ENCODE results near the gene ADARB2.

DNA sequence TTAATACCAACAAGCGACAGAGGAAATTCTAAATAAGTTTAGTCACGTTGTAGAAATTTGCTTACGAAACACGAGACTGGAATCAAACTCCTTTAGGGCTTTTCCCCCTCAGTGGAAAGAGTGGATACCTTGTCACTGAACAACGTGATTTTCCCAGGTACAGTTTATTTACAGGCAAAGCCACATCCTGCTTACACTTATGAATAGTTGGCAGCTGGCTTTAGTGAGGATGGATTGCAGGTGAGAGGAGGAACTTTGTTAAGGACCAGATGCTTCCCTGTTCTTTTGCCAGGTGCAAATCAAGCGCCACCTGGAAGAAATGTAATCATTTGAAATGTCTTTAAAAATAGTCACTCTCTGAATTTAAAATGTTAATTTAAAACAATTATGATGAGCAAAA is 282.4 kb downstream of the ADARB2 start:
- TF ChIP-seq, protein P1, sequence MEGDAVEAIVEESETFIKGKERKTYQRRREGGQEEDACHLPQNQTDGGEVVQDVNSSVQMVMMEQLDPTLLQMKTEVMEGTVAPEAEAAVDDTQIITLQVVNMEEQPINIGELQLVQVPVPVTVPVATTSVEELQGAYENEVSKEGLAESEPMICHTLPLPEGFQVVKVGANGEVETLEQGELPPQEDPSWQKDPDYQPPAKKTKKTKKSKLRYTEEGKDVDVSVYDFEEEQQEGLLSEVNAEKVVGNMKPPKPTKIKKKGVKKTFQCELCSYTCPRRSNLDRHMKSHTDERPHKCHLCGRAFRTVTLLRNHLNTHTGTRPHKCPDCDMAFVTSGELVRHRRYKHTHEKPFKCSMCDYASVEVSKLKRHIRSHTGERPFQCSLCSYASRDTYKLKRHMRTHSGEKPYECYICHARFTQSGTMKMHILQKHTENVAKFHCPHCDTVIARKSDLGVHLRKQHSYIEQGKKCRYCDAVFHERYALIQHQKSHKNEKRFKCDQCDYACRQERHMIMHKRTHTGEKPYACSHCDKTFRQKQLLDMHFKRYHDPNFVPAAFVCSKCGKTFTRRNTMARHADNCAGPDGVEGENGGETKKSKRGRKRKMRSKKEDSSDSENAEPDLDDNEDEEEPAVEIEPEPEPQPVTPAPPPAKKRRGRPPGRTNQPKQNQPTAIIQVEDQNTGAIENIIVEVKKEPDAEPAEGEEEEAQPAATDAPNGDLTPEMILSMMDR (IDR thresholded peaks at IDR 0.05): no peak
- TF ChIP-seq POLR2A (IDR thresholded peaks at IDR 0.05): no peak
